GM12878 (cell line): ENCODE measurements around the gene TNFAIP3. TPM values are rescaled to one million over a fixed set of nuclear protein-coding genes. Genes with fewer than 3 reads are reported as not detected.
A peak's percentile ranks its signal among the peaks of the same experiment; 100 is the strongest.

Experiments
- BCL3 ChIP-seq: IDR thresholded peaks from 2 replicates; pipeline ENCODE4 v1.6.1; 2011; ENCODE audit warnings: borderline replicate concordance, low read depth, mild to moderate bottlenecking, moderate library complexity, low read length; ENCODE audit not compliant: insufficient read depth, poor library complexity, severe bottlenecking
- CBX3 ChIP-seq: fragments of 200-600 bp; sonication (generic); IDR thresholded peaks from 2 replicates; pipeline ENCODE4 v1.6.1; 2016; ENCODE audit warnings: low read depth, borderline replicate concordance
- EP300 ChIP-seq, 2 experiments: fragments of 150-350 bp in 1 of 2; IDR thresholded peaks; 2 replicates each; pipeline ENCODE4 v1.6.1; 2011 to 2012; ENCODE audit warnings: low read depth in 2 of 2, low read length in 2 of 2, borderline replicate concordance in 1 of 2, improper control_type of control experiment in 1 of 2, inconsistent platforms in 1 of 2; ENCODE audit not compliant: control insufficient read depth in 1 of 2
- FOS ChIP-seq: IDR thresholded peaks from 3 replicates; pipeline ENCODE4 v1.6.1; 2011; ENCODE audit warnings: borderline replicate concordance; ENCODE audit not compliant: insufficient read length; ENCODE audit errors: extremely low read depth
- HDGF ChIP-seq: fragments of 450-650 bp; IDR thresholded peaks from 2 replicates; pipeline ENCODE4 v1.6.1; 2016; ENCODE audit warnings: antibody characterized with exemption
- IKZF1 ChIP-seq: fragments of 450-650 bp; conservative IDR thresholded peaks from 2 replicates; pipeline ENCODE4 v1.6.1; 2017; ENCODE audit warnings: antibody characterized with exemption, mild to moderate bottlenecking
- MEF2B ChIP-seq: fragments of 450-650 bp; IDR thresholded peaks from 2 replicates; pipeline ENCODE4 v1.6.1; 2018; ENCODE audit warnings: mild to moderate bottlenecking, moderate library complexity; ENCODE audit not compliant: partially characterized antibody, poor library complexity, severe bottlenecking
- NFYB ChIP-seq: IDR thresholded peaks from 2 replicates; pipeline ENCODE4 v1.6.1; 2011; ENCODE audit warnings: low read depth, mild to moderate bottlenecking, low read length, improper control_type of control experiment, moderate library complexity; ENCODE audit not compliant: insufficient read depth
- RBBP5 ChIP-seq: fragments of 200-600 bp; sonication (generic); conservative IDR thresholded peaks from 2 replicates; pipeline ENCODE4 v1.6.1; 2016
- RCOR1 ChIP-seq: conservative IDR thresholded peaks from 2 replicates; pipeline ENCODE4 v1.6.1; 2012; ENCODE audit warnings: low read depth, low read length, improper control_type of control experiment
- SMAD1 ChIP-seq: fragments of 450-650 bp; IDR thresholded peaks from 2 replicates; pipeline ENCODE4 v1.6.1; 2018; ENCODE audit warnings: mild to moderate bottlenecking, low read depth; ENCODE audit not compliant: partially characterized antibody
- TCF3 ChIP-seq: IDR thresholded peaks from 2 replicates; pipeline ENCODE4 v1.6.1; 2012; ENCODE audit warnings: low read depth, mild to moderate bottlenecking, low read length, borderline replicate concordance; ENCODE audit not compliant: insufficient read depth
- ZBTB11 ChIP-seq: fragments of 450-650 bp; formaldehyde crosslinking; IDR thresholded peaks from 2 replicates; pipeline ENCODE4 v1.5.0; 2022; ENCODE audit warnings: mild to moderate bottlenecking, missing genetic modification characterization
- ZNF217 ChIP-seq: fragments of 450-650 bp; IDR thresholded peaks from 2 replicates; pipeline ENCODE4 v1.6.1; 2017; ENCODE audit warnings: antibody characterized with exemption, mild to moderate bottlenecking
- polyA plus RNA-seq, 11 experiments: library from polyadenylated mRNA; depleted of rRNA in 4 of 11; unstranded in 6 of 11; stranded (reverse) in 5 of 11; fragments of >200 nt; fragmentation: Nextera tagmentation in 4 of 11; fragmentation: Illumina TruSeq in 1 of 11; extraction: Ambion mirVana in 4 of 11; extraction: Trizol in 1 of 11; gene quantifications; 1 replicate in 1 of 11; 2 replicates in 10 of 11; pipeline versions ENCODE4 v1.2.1 to v1.2.3, GENCODE V29; 2011 to 2016; ENCODE audit warnings: inconsistent platforms in 2 of 11, missing spikeins in 2 of 11, low read depth in 1 of 11
- total RNA-seq, 4 experiments: library from RNA; depleted of rRNA in 3 of 4; stranded (reverse); fragments of >200 nt in 3 of 4; fragmentation: Illumina TruSeq in 1 of 4; extraction: Trizol in 1 of 4; gene quantifications; 2 replicates each; pipeline versions ENCODE4 v1.2.1 to v1.2.3, GENCODE V29; 2013 to 2021
- TF ChIP-seq, protein P1 (sequence below): fragments of 450-650 bp; IDR thresholded peaks from 2 replicates; pipeline ENCODE4 v1.6.1; 2016; ENCODE audit warnings: mild to moderate bottlenecking
- TF ChIP-seq, protein P2 (sequence below): fragments of 450-650 bp; IDR thresholded peaks from 2 replicates; pipeline ENCODE4 v1.6.1; 2018; ENCODE audit warnings: borderline replicate concordance, mild to moderate bottlenecking; ENCODE audit not compliant: partially characterized antibody
- TF ChIP-seq, protein P3 (sequence below): fragments of 450-650 bp; IDR thresholded peaks from 2 replicates; pipeline ENCODE4 v1.6.1; 2017; ENCODE audit warnings: mild to moderate bottlenecking

Gene TNFAIP3
- total and polyA plus RNA-seq, 10 of the 15 experiments (the other 5 are each of a cell fraction or from before 2014, with no cell fraction given) = 18.0 to 350 (median 127) TPM

- TF ChIP-seq TCF3 (no peak), IKZF1 (0 out of 2 replicates have a peak, but pooled peaks have one; percentile 23), CBX3 (no peak), HDGF (0 out of 2 replicates have a peak, but pooled peaks have one; percentile 21), RCOR1 (no peak), BCL3 (no peak), SMAD1 (no peak), MEF2B (peak; percentile 31), EP300 (IDR thresholded peaks at IDR 0.05; ENCODE audit: borderline replicate concordance in 1 of 2, control insufficient read depth in 1 of 2, low read depth in 2 of 2, low read length in 2 of 2) (no peak), ZNF217 (no peak), ZBTB11 (no peak; the same call in 1 of the 2 replicates), RBBP5 (no peak), NFYB (no peak), FOS (no peak)
- TF ChIP-seq, protein P1, sequence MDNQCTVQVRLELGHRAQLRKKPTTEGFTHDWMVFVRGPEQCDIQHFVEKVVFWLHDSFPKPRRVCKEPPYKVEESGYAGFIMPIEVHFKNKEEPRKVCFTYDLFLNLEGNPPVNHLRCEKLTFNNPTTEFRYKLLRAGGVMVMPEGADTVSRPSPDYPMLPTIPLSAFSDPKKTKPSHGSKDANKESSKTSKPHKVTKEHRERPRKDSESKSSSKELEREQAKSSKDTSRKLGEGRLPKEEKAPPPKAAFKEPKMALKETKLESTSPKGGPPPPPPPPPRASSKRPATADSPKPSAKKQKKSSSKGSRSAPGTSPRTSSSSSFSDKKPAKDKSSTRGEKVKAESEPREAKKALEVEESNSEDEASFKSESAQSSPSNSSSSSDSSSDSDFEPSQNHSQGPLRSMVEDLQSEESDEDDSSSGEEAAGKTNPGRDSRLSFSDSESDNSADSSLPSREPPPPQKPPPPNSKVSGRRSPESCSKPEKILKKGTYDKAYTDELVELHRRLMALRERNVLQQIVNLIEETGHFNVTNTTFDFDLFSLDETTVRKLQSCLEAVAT = no peak
- TF ChIP-seq, protein P2, sequence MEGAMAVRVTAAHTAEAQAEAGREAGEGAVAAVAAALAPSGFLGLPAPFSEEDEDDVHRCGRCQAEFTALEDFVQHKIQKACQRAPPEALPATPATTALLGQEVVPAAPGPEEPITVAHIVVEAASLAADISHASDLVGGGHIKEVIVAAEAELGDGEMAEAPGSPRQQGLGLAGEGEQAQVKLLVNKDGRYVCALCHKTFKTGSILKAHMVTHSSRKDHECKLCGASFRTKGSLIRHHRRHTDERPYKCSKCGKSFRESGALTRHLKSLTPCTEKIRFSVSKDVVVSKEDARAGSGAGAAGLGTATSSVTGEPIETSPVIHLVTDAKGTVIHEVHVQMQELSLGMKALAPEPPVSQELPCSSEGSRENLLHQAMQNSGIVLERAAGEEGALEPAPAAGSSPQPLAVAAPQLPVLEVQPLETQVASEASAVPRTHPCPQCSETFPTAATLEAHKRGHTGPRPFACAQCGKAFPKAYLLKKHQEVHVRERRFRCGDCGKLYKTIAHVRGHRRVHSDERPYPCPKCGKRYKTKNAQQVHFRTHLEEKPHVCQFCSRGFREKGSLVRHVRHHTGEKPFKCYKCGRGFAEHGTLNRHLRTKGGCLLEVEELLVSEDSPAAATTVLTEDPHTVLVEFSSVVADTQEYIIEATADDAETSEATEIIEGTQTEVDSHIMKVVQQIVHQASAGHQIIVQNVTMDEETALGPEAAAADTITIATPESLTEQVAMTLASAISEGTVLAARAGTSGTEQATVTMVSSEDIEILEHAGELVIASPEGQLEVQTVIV = no peak
- TF ChIP-seq, protein P3, sequence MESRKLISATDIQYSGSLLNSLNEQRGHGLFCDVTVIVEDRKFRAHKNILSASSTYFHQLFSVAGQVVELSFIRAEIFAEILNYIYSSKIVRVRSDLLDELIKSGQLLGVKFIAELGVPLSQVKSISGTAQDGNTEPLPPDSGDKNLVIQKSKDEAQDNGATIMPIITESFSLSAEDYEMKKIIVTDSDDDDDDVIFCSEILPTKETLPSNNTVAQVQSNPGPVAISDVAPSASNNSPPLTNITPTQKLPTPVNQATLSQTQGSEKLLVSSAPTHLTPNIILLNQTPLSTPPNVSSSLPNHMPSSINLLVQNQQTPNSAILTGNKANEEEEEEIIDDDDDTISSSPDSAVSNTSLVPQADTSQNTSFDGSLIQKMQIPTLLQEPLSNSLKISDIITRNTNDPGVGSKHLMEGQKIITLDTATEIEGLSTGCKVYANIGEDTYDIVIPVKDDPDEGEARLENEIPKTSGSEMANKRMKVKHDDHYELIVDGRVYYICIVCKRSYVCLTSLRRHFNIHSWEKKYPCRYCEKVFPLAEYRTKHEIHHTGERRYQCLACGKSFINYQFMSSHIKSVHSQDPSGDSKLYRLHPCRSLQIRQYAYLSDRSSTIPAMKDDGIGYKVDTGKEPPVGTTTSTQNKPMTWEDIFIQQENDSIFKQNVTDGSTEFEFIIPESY = no peak
These were observed 15.3 kb downstream of the TNFAIP3 start (continued) for GRCh38 chr6:137882225-137882961.
